Tibial artery (tissue), 4 donors: ENCODE results near the gene SLTM.
"Not testable (repeated sequence)": the region's sequence is repeated elsewhere in the genome, so short reads cannot be mapped to it uniquely, and the experiment has no call there.

ENCODE experiments used
- DNase-seq, 2 donors: peaks; one replicate each; pipeline ENCODE4 v3.0.0-alpha.2; 2019
- H3K27ac ChIP-seq, 2 donors: fragments of 200-600 bp; sonication (generic) in 1 of 2; 1 replicate in 1 of 2; 2 replicates in 1 of 2; pipeline ENCODE4 v1.5.1; 2018 to 2019; ENCODE audit warnings: mild to moderate bottlenecking in 1 of 2
- H3K27me3 ChIP-seq, 2 donors: fragments of 200-600 bp; sonication (generic) in 1 of 2; one replicate each; pipeline versions ENCODE4 v1.5.1 to v1.6.0; 2016 to 2019
- H3K36me3 ChIP-seq, 3 donors: fragments of 200-600 bp; sonication (generic) in 2 of 3; one replicate each; pipeline ENCODE4 v1.5.1; 2016 to 2019; ENCODE audit warnings: mild to moderate bottlenecking in 2 of 3
- H3K4me1 ChIP-seq, 4 donors: fragments of 200-600 bp; sonication (generic) in 2 of 4; 1 replicate in 3 of 4; 2 replicates in 1 of 4; pipeline ENCODE4 v1.5.1; 2016 to 2019
- H3K4me3 ChIP-seq, 2 donors: fragments of 200-600 bp; sonication (generic) in 1 of 2; 1 replicate in 1 of 2; 2 replicates in 1 of 2; pipeline ENCODE4 v1.5.1; 2018 to 2019; ENCODE audit warnings: mild to moderate bottlenecking in 2 of 2
- H3K9me3 ChIP-seq, 3 donors: fragments of 200-600 bp; sonication (generic) in 1 of 3; one replicate each; pipeline ENCODE4 v1.5.1; 2016 to 2019
- CTCF ChIP-seq, 2 experiments: fragments of 200-600 bp in 1 of 2; fragments of 450-650 bp in 1 of 2; IDR thresholded peaks; one replicate each; pipeline ENCODE4 v1.5.1; 2017 to 2019; ENCODE audit warnings: antibody characterized with exemption in 2 of 2, mild to moderate bottlenecking in 1 of 2, moderate library complexity in 1 of 2
- intact Hi-C: fragments of 100-400 bp; cut with DNase I; formaldehyde crosslinking; loops from one replicate; pipeline ENCODE4 v1.15.0; 2023; ENCODE audit warnings: low total_unique reads

The SLTM gene

GRCh38 chr15:58900631-58901030 is 32.8 kb downstream of the SLTM start:
- no peak overlapping the region for H3K4me3 ChIP-seq
- DNase-seq = no peak
- intact Hi-C loops = no loop called here
- H3K27ac ChIP-seq = no peak overlapping the region
- no peak for TF ChIP-seq CTCF (IDR thresholded peaks at IDR 0.05)
- no peaks in the 10 kb centered on the region for H3K27me3 ChIP-seq
- H3K4me1 ChIP-seq = no peaks in the 10 kb centered on the region
- H3K9me3 ChIP-seq = no peaks in the 10 kb centered on the region
- peaks cover 22 to 53% (median 40%) of the 10 kb centered on the region in 3 donors for H3K36me3 ChIP-seq

- H3K27ac ChIP-seq = no peak overlapping the region
- TF ChIP-seq CTCF (IDR thresholded peaks at IDR 0.05) = no peak
- peaks cover 26 to 69% (median 58%) of the 10 kb centered on the region in 3 donors for H3K36me3 ChIP-seq
- intact Hi-C loops = no loop called here
- H3K9me3 ChIP-seq = no peaks in the 10 kb centered on the region
- H3K27me3 ChIP-seq = no peaks in the 10 kb centered on the region
- no peaks in the 10 kb centered on the region for H3K4me1 ChIP-seq
- H3K4me3 ChIP-seq = no peak overlapping the region
- DNase-seq = no peak
These were observed 35.3 kb downstream of the SLTM start for GRCh38 chr15:58898150-58898680.

- intact Hi-C loops = no loop called here
- H3K9me3 ChIP-seq = no peaks in the 10 kb centered on the region
- DNase-seq = no peak
- peaks cover 89 to 100% (median 99%) of the 10 kb centered on the region in 3 donors for H3K36me3 ChIP-seq
- H3K27ac ChIP-seq = no peak overlapping the region
- no peaks in the 10 kb centered on the region for H3K27me3 ChIP-seq
- no peaks in the 10 kb centered on the region for H3K4me1 ChIP-seq
- no peak for TF ChIP-seq CTCF (IDR thresholded peaks at IDR 0.05)
- H3K4me3 ChIP-seq = no peak overlapping the region
These were observed 44.1 kb downstream of the SLTM start for GRCh38 chr15:58889363-58889762.

- Histone ChIP-seq H3K27me3 (no peaks in the 10 kb centered on the region), H3K36me3 (peaks cover 98 to 100% (median 99%) of the 10 kb centered on the region in 3 donors), H3K4me1 (no peaks in the 10 kb centered on the region), H3K27ac (no peak overlapping the region), H3K9me3 (no peaks in the 10 kb centered on the region), H3K4me3 (no peak overlapping the region)
- no peak for DNase-seq
- TF ChIP-seq CTCF (IDR thresholded peaks at IDR 0.05) = no peak
- intact Hi-C loops = no loop called here
These were observed 46.6 kb downstream of the SLTM start for GRCh38 chr15:58886921-58887320.

- DNase-seq, H3K9me3 ChIP-seq, H3K27me3 ChIP-seq, intact Hi-C loops, H3K4me1 ChIP-seq, H3K4me3 ChIP-seq, H3K27ac ChIP-seq: not testable (repeated sequence)
- H3K36me3 ChIP-seq = peaks cover 99 to 100% (median 99%) of the 10 kb centered on the region in 3 donors
These were observed 49.6 kb downstream of the SLTM start for GRCh38 chr15:58883926-58884325.

- TF ChIP-seq CTCF (IDR thresholded peaks at IDR 0.05) = no peak
- no peak for DNase-seq
- no peaks in the 10 kb centered on the region for H3K27me3 ChIP-seq
- H3K27ac ChIP-seq = no peak overlapping the region
- H3K4me3 ChIP-seq = no peak overlapping the region
- no peaks in the 10 kb centered on the region for H3K9me3 ChIP-seq
- peaks cover 96 to 100% (median 99%) of the 10 kb centered on the region in 3 donors for H3K36me3 ChIP-seq
- intact Hi-C loops = no loop called here
- no peaks in the 10 kb centered on the region for H3K4me1 ChIP-seq
These were observed 51.2 kb downstream of the SLTM start for GRCh38 chr15:58882243-58882642.
